ENCODE results near the gene LMAN2.

LMAN2 gene

DNA sequence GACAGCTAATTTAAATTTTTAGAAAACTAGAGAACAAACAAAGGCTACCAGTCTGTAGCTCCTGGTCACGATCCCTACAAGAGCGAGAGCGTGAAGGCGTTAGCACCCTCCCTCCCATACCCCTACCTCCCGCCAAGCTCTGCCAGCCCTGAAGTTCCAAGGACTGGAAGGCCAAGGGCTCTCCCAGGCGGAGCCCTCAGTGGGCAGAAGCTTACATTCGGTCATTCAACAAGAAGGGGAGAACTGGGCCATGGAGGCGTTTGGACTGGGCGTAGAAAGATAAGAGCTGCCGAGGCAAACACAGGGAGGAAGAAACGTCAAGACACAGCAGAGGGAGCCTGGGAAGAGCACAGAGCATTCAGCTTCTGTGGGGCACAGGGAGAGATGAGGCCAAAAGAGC, 42.7 kb downstream of the LMAN2 start:
- Histone ChIP-seq H3K27me3 (ENCODE audit: control insufficient read depth in 3 of 3, insufficient read depth in 3 of 3, low read depth in 1 of 3, low read length in 3 of 3) (peaks cover 0 to 1% (median 0%) of the 10 kb centered on the region in 3 experiments), H3K4me1 (ENCODE audit: control insufficient read depth in 2 of 2, insufficient read depth in 1 of 2, low read depth in 1 of 2, low read length in 2 of 2) (peaks cover 17 to 21% of the 10 kb centered on the region in 2 donors), H3K23ac (ENCODE audit: low read depth, low read length, poor library complexity) (no peak overlapping the region), H3K9ac (ENCODE audit: low read depth, low read length, poor library complexity) (no peak overlapping the region), H3K9me3 (replicated peaks in 1 of 2; ENCODE audit: control insufficient read depth in 2 of 2, insufficient read depth in 1 of 2, low read depth in 1 of 2, low read length in 2 of 2) (no peaks in the 10 kb centered on the region), H2BK12ac (ENCODE audit: low read length) (no peak overlapping the region), H2BK5ac (ENCODE audit: low read length) (no peak overlapping the region), H3K14ac (ENCODE audit: low read length) (no peak overlapping the region), H3K27ac (replicated peaks; ENCODE audit: low read length) (no peak overlapping the region), H2AFZ (ENCODE audit: low read length) (no peak overlapping the region), H4K8ac (ENCODE audit: low read depth, low read length) (no peak overlapping the region), H3K4ac (ENCODE audit: low read length) (no peak overlapping the region), H3K4me2 (ENCODE audit: insufficient read depth, low read length, poor library complexity, severe bottlenecking) (no peak overlapping the region), H4K91ac (ENCODE audit: low read depth, low read length, poor library complexity) (no peak overlapping the region), H3K4me3 (ENCODE audit: low read length in 2 of 2) (no peak overlapping the region), H3K36me3 (replicated peaks in 1 of 2; ENCODE audit: control insufficient read depth in 2 of 2, insufficient read depth in 2 of 2, low read length in 2 of 2) (peaks cover 19 to 57% of the 10 kb centered on the region in 2 donors), H2BK15ac (ENCODE audit: low read length) (no peak overlapping the region), H2AK5ac (ENCODE audit: low read depth, low read length) (no peak overlapping the region), H3K79me1 (ENCODE audit: low read depth, low read length) (peaks cover 11% of the 10 kb centered on the region), H2BK120ac (ENCODE audit: low read depth, low read length) (no peak overlapping the region), H3K18ac (ENCODE audit: low read length) (no peak overlapping the region)
- WGBS, 2 donors (ENCODE audit: extremely low coverage in 2 of 2, insufficient read length in 2 of 2, insufficient replicate concordance in 1 of 2): no CpG with 5 or more reads among the region's 11 CpGs
- DNase-seq (ENCODE audit: low spot score): no peak

DNA sequence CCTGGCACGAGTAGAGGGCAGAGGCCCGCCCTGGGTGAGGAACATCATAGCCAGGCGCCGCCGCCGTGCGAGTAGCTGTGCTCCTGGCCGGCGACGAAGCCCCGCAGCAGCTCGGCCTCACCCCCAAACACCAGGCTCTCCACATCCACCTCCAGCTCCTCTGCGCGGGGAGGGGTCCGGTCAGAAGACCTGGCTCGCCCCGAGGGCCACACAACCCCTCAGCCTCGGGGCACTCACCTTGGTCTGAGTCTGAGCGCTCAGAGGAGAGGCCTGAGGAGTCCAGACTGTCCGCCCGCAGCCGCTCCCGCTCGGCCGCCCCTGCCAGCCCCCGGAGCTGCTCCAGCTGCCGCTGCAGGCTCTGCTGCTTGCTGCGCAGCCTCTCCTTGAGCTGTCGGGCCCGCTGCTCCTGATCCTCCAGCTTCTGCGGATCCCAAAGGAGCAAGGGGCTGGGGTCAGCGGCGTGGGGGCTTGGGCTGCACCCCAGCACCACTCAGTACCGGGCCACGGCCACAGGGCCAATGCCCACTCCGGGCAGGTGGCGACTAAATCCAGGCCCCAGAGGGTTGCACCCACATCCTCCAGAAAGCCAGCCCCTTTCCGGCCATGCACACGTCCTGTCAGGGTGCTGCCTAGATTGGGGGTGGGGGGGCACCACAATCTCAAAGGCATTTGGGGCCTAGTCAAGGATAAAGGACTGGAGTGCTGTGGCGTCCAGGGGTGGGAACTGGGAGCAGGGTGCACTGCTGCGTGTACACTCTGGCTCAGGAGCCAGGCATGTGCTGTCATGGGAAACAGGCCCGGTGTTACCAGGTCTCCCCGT, 43.7 kb downstream of the LMAN2 start:
- Histone ChIP-seq H3K18ac (ENCODE audit: low read length) (no peak overlapping the region), H3K27me3 (ENCODE audit: control insufficient read depth in 3 of 3, insufficient read depth in 3 of 3, low read depth in 1 of 3, low read length in 3 of 3) (peaks cover 0 to 6% (median 0%) of the 10 kb centered on the region in 3 experiments)
- no peak for DNase-seq (ENCODE audit: low spot score)

DNA sequence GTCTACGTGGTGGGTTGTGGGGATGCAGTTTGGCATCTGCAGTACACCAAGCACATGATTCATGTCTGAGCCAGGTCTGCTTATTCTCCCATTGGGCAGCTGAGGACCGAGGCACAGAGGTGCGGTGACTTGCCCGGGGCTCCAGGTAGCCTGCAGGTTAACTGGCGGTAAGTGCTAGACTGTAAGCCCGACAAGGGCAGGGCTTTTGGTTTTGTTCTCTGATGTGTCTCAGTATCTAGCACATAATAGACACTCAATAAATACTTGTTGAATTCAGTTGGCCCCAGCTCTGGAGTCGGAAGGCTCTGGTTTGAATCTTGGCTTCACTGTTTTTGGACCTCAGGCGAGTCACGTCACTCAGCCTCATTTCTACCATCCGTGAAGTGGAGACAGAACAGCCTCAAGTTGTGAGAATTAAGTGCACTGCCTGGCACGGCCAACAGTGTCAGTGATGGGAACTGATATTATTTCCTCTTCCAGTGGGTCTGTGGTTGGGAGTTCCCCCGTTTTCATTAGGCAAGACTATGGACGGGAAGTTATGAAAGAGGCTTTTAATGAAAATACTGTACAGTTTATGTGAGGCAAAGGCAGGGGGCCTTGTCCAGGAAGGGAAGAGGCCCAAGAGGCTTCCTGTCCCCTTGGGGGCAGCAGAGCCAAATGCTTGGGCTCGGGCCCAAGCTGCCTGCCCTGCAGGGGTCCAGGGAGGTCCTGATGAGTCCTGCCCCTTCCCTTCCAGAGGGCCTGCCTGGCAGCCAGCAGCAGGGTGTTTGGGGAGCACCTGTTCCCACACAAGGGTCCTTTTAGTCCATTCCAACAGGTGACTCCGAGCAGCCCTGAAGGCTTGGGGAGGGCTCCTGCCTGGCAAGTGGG, 44.6 kb downstream of the LMAN2 start:
- Histone ChIP-seq H3K9me3 (replicated peaks in 1 of 2; ENCODE audit: control insufficient read depth in 2 of 2, insufficient read depth in 1 of 2, low read depth in 1 of 2, low read length in 2 of 2) (no peaks in the 10 kb centered on the region), H3K4ac (ENCODE audit: low read length) (no peak overlapping the region), H3K4me1 (ENCODE audit: control insufficient read depth in 2 of 2, insufficient read depth in 1 of 2, low read depth in 1 of 2, low read length in 2 of 2) (peaks cover 15 to 24% of the 10 kb centered on the region in 2 donors), H3K23ac (ENCODE audit: low read depth, low read length, poor library complexity) (peak overlapping the region; percentile 56), H2BK120ac (ENCODE audit: low read depth, low read length) (no peak overlapping the region), H3K27me3 (ENCODE audit: control insufficient read depth in 3 of 3, insufficient read depth in 3 of 3, low read depth in 1 of 3, low read length in 3 of 3) (peaks cover 0 to 8% (median 0%) of the 10 kb centered on the region in 3 experiments), H3K14ac (ENCODE audit: low read length) (no peak overlapping the region), H3K4me3 (ENCODE audit: low read length in 2 of 2) (no peak overlapping the region), H3K9ac (ENCODE audit: low read depth, low read length, poor library complexity) (no peak overlapping the region), H4K8ac (ENCODE audit: low read depth, low read length) (no peak overlapping the region), H3K79me1 (ENCODE audit: low read depth, low read length) (peaks cover 14% of the 10 kb centered on the region), H3K27ac (replicated peaks; ENCODE audit: low read length) (no peak overlapping the region), H2BK5ac (ENCODE audit: low read length) (no peak overlapping the region), H2BK15ac (ENCODE audit: low read length) (no peak overlapping the region), H4K91ac (ENCODE audit: low read depth, low read length, poor library complexity) (no peak overlapping the region), H2AFZ (ENCODE audit: low read length) (no peak overlapping the region), H3K4me2 (ENCODE audit: insufficient read depth, low read length, poor library complexity, severe bottlenecking) (no peak overlapping the region), H3K18ac (ENCODE audit: low read length) (no peak overlapping the region), H2AK5ac (ENCODE audit: low read depth, low read length) (no peak overlapping the region), H2BK12ac (ENCODE audit: low read length) (no peak overlapping the region), H3K36me3 (replicated peaks in 1 of 2; ENCODE audit: control insufficient read depth in 2 of 2, insufficient read depth in 2 of 2, low read length in 2 of 2) (peaks cover 19 to 61% of the 10 kb centered on the region in 2 donors)
- no CpG with 5 or more reads among the region's 15 CpGs for WGBS, 2 donors (ENCODE audit: extremely low coverage in 2 of 2, insufficient read length in 2 of 2, insufficient replicate concordance in 1 of 2)
- DNase-seq (ENCODE audit: low spot score): no peak

More for the DNA sequence above, 43.7 kb downstream of the LMAN2 start:
- Histone ChIP-seq H3K9me3 (replicated peaks in 1 of 2; ENCODE audit: control insufficient read depth in 2 of 2, insufficient read depth in 1 of 2, low read depth in 1 of 2, low read length in 2 of 2) (no peaks in the 10 kb centered on the region), H3K23ac (ENCODE audit: low read depth, low read length, poor library complexity) (peak overlapping the region; percentile 67), H2BK5ac (ENCODE audit: low read length) (no peak overlapping the region), H2BK15ac (ENCODE audit: low read length) (no peak overlapping the region), H3K79me1 (ENCODE audit: low read depth, low read length) (peaks cover 14% of the 10 kb centered on the region), H2BK120ac (ENCODE audit: low read depth, low read length) (no peak overlapping the region), H3K4ac (ENCODE audit: low read length) (no peak overlapping the region), H3K36me3 (replicated peaks in 1 of 2; ENCODE audit: control insufficient read depth in 2 of 2, insufficient read depth in 2 of 2, low read length in 2 of 2) (peaks cover 19 to 57% of the 10 kb centered on the region in 2 donors), H3K27ac (replicated peaks; ENCODE audit: low read length) (no peak overlapping the region), H2AFZ (ENCODE audit: low read length) (no peak overlapping the region), H3K14ac (ENCODE audit: low read length) (no peak overlapping the region), H3K4me3 (ENCODE audit: low read length in 2 of 2) (no peak overlapping the region), H2AK5ac (ENCODE audit: low read depth, low read length) (no peak overlapping the region), H4K91ac (ENCODE audit: low read depth, low read length, poor library complexity) (no peak overlapping the region), H3K4me1 (ENCODE audit: control insufficient read depth in 2 of 2, insufficient read depth in 1 of 2, low read depth in 1 of 2, low read length in 2 of 2) (peaks cover 15 to 21% of the 10 kb centered on the region in 2 donors), H4K8ac (ENCODE audit: low read depth, low read length) (no peak overlapping the region), H3K4me2 (ENCODE audit: insufficient read depth, low read length, poor library complexity, severe bottlenecking) (no peak overlapping the region), H2BK12ac (ENCODE audit: low read length) (no peak overlapping the region), H3K9ac (ENCODE audit: low read depth, low read length, poor library complexity) (peak overlapping the region; percentile 50)
- no CpG with 5 or more reads among the region's 43 CpGs for WGBS, 2 donors (ENCODE audit: extremely low coverage in 2 of 2, insufficient read length in 2 of 2, insufficient replicate concordance in 1 of 2)

Data from neuronal stem cell (in vitro differentiated cells).